ENCODE results near the gene SIGLEC1. TPM values are rescaled to one million over a fixed set of nuclear protein-coding genes. Genes with fewer than 3 reads are reported as not detected.

SIGLEC1 gene
- total and polyA plus RNA-seq, 2 donors (not counting 3 experiments of a cell fraction or from before 2014, with no cell fraction given): not detected

GRCh38 chr20:3720068-3720467, 7.7 kb upstream of the SIGLEC1 start:
- DNase-seq (ENCODE audit: low read depth, low spot score): no peak
- H2AFZ ChIP-seq (ENCODE audit: low read depth, low read length): no peak overlapping the region
- no peak overlapping the region for H3K4me2 ChIP-seq (ENCODE audit: insufficient read depth, low read length)
- no peaks in the 10 kb centered on the region for H4K20me1 ChIP-seq (replicated peaks; ENCODE audit: control insufficient read depth, extremely low read depth, insufficient read depth, low read length)
- ChIA-PET POLR2A (no interaction called here), CTCF (interaction anchor here (1.1 to 6.6 kb wide), 7 partner anchors 10 to 61 kb away, joined by 3 to 75 read pairs (median 5); partner anchors contain the start of genes ADISSP and SPEF1)
- no peak overlapping the region for H3K4me3 ChIP-seq (replicated peaks in 1 of 3; ENCODE audit: insufficient read depth in 1 of 3, low read depth in 1 of 3, low read length in 3 of 3)
- H3K9me1 ChIP-seq (replicated peaks; ENCODE audit: control insufficient read depth, extremely low read depth, insufficient read depth, low read length): no peaks in the 10 kb centered on the region
- H3K27ac ChIP-seq (ENCODE audit: insufficient read depth, low read depth, low read length): no peak overlapping the region
- H3K4me1 ChIP-seq (ENCODE audit: control insufficient read depth, extremely low read depth, insufficient read depth, low read length): peaks cover 6% of the 10 kb centered on the region
- no peaks in the 10 kb centered on the region for H3K9me3 ChIP-seq (replicated peaks; ENCODE audit: control insufficient read depth, insufficient read depth, low read length)
- intact Hi-C loops (cut with micrococcal nuclease): no loop called here
- no peak overlapping the region for H3K9ac ChIP-seq (replicated peaks; ENCODE audit: extremely low read depth, insufficient read depth, low read length)
- TF ChIP-seq MYC (IDR thresholded peaks at IDR 0.05; ENCODE audit: low read depth, low read length) (no peak), CTCF (IDR thresholded peaks at IDR 0.05; ENCODE audit: extremely low read depth in 1 of 2, insufficient read depth in 1 of 2, low read depth in 1 of 2, low read length in 2 of 2) (no peak), FOS (IDR thresholded peaks at IDR 0.05; ENCODE audit: borderline replicate concordance, insufficient read depth, low read length) (no peak), GATA2 (IDR thresholded peaks at IDR 0.05; ENCODE audit: insufficient read depth, insufficient read length, low read depth, low read length) (no peak), EZH2 (IDR thresholded peaks at IDR 0.05; ENCODE audit: borderline replicate concordance, low read depth, low read length, severe bottlenecking) (no peak), MAX (IDR thresholded peaks at IDR 0.05; ENCODE audit: insufficient read depth, insufficient read length) (no peak), JUN (IDR thresholded peaks at IDR 0.05; ENCODE audit: borderline replicate concordance, insufficient read depth, insufficient read length, low read depth) (no peak), POLR2A (IDR thresholded peaks at IDR 0.05; ENCODE audit: low read depth, low read length) (no peak), POLR2AphosphoS5 (IDR thresholded peaks at IDR 0.05; ENCODE audit: insufficient read depth, low read depth, low read length) (no peak)
- dilution Hi-C loops (cut with MboI; ENCODE audit: extremely low pct_ligation_motif_present, low sequenced_read_pairs): no loop called here
- no peaks in the 10 kb centered on the region for H3K36me3 ChIP-seq (ENCODE audit: control insufficient read depth in 2 of 2, extremely low read depth in 1 of 2, insufficient read depth in 2 of 2, low read length in 2 of 2)
- peaks cover 2 to 5% of the 10 kb centered on the region in 2 experiments for H3K27me3 ChIP-seq (ENCODE audit: control insufficient read depth in 2 of 2, insufficient read depth in 2 of 2, low read length in 2 of 2)
- FAIRE-seq: no peak
- H3K79me2 ChIP-seq (ENCODE audit: control insufficient read depth, insufficient read depth, low read length): no peaks in the 10 kb centered on the region
- BruUV-seq (replicated peaks): no TSS peak
